H1 (cell line): ENCODE data around the gene RABEP1. TPM values are rescaled to one million over a fixed set of nuclear protein-coding genes. Genes with fewer than 3 reads are reported as not detected.

Experiments used
- BRCA1 ChIP-seq: IDR thresholded peaks from 2 replicates; pipeline ENCODE4 v1.6.1; 2012; ENCODE audit warnings: low read depth, low read length, improper control_type of control experiment
- FOSL1 ChIP-seq: IDR thresholded peaks from 2 replicates; pipeline ENCODE4 v1.6.1; 2011; ENCODE audit warnings: mild to moderate bottlenecking, low read depth, low read length, moderate library complexity; ENCODE audit not compliant: insufficient read depth
- JUND ChIP-seq: IDR thresholded peaks from 2 replicates; pipeline ENCODE4 v1.6.1; 2011; ENCODE audit warnings: mild to moderate bottlenecking, improper control_type of control experiment, low read length
- KDM1A ChIP-seq: fragments of 200-600, 300-600 bp; sonication (generic); IDR thresholded peaks from 2 replicates; pipeline ENCODE4 v1.7.1; 2016; ENCODE audit warnings: mild to moderate bottlenecking, low read length, borderline replicate concordance
- SIX5 ChIP-seq: IDR thresholded peaks from 2 replicates; pipeline ENCODE4 v1.6.1; 2011; ENCODE audit warnings: mild to moderate bottlenecking, low read depth, low read length
- polyA plus RNA-seq, 7 experiments: library from polyadenylated mRNA; depleted of rRNA in 3 of 7; stranded (reverse) in 5 of 7; unstranded in 2 of 7; fragments of >200 nt in 5 of 7; fragments of 200-250 nt in 2 of 7; gene quantifications; 1 replicate in 5 of 7; 2 replicates in 1 of 7; 4 replicates in 1 of 7; pipeline versions ENCODE4 v1.2.1 to v1.2.3, GENCODE V29; 2011 to 2013; ENCODE audit warnings: missing spikeins in 2 of 7, mixed read lengths in 2 of 7
- total RNA-seq: library from RNA; stranded (reverse); fragmentation: NEBNext Ultra II Directional; extraction: Animal tissue kit (Norgen Biotek cat#: 25700); gene quantifications from 2 replicates; pipeline ENCODE4 v1.2.1, GENCODE V29; 2021

Gene RABEP1
- total and polyA plus RNA-seq, 2 of the 8 experiments (the other 6 are each of a cell fraction or from before 2014, with no cell fraction given), result 8.5 to 52.3 TPM

DNA sequence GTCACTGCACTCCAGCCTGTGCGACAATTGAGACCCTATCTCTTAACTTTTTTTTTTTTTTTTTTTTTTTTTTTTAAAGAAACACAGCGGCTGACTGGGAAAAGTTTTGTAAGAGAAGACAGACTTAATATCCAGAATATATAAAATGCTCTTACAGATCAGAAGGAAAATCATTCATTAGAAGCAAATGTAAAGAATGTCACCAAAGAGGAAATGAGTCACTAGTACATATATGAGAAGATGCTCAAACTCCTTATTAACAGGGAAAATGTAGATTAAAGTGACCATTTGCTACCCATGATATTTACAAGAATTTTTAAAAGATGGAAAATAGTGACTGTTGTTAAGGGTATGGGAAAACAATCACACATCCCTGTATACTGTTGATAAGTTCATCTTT, 48.9 kb downstream of the RABEP1 start (continued):
- no peak for TF ChIP-seq FOSL1
- no peak for TF ChIP-seq KDM1A
- TF ChIP-seq SIX5, result no peak
- no peak for TF ChIP-seq JUND
- TF ChIP-seq BRCA1, result no peak
